Cortex of kidney (tissue), 1 donor: ENCODE results near the gene KIF5A.

Source experiments
- DNase-seq: peaks from one replicate; lab custom pipeline; 2025; lab: John Stamatoyannopoulos, UW

Gene KIF5A

DNA sequence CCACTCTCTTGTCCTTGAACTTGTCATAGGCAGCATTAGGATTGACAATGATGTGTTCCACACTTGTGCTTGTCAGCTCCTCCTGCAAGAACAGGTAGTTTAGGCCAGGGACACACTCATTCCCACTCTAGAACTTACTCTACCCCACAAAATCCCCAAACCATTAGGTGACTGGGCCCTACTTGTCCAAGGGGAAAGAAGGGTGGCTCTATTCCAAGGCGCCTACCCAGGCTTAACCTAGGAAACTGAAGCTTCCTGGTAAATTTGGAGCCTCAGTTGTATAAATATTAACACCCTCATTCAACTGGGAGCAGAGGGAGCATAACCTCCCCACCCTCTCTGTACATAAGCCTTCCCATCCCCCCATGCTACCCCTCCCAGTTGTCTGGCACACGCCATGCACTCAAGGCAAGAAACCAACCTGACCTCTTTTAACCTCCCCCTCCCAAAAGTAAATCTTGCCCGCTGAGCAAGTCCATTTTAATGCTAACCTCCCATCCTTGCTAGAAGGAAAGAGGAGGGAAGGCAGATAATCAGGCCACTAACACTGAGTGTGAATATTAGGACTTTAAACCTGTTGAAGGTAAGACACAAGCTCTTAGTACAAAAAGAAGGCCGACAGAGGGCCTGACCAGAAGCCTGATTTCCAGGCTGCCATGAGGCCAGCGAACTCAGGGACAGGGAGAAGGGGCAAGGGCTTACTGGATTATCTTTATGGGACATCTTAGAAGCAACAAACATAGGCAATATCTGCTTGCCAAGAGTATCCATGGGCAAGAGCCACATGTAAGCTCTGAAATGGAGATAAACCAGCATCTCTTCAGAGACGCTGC is 13.9 kb upstream of the KIF5A start:
- no peak for DNase-seq

DNA sequence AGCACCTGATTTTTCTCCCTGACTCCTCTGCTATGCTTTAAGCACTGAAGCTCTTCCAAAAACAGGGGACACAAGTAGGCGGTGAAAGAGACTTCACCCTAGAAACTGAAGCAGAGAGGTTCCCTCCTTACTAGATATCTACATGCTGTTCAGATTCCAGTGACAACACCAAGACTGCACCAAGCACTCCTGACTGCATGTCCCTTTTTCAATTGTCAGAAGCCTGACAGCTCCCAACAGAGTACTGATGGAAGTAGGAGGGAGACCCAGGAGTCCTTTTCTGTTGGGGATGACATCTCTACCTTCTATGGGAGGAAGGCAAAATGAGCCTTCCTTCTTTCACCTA is 13.3 kb upstream of the KIF5A start:
- DNase-seq: no peak

DNA sequence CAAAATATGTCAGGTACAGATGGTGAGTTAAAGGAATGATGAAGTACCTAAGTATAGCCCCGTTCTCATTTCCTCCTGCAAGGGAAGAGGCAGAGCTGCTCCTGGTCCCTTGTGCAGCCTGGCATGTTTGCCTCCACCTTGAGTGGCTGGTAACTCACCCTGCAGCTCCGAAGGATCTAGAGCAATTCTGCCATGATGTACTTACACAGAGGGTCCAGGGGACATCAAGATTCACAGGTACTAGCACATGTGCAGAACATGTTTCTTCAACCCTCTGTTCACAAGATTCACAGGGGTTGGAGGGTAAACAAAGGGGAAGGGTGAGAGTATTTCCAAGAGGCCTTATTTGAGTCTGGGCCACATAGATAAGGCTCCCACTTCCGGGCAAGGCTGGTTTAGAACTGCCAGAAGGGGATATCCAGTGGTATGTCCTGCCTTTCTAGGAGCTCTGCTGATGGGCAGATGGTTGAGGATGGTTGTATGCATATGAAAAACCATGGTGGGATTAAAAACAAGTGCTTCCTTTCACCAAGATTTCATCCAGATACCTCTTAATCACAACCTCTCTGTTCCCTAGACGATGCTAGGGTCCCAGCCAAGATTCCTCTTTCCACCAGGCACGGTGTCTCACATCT is 10.6 kb upstream of the KIF5A start:
- no peak for DNase-seq

DNA sequence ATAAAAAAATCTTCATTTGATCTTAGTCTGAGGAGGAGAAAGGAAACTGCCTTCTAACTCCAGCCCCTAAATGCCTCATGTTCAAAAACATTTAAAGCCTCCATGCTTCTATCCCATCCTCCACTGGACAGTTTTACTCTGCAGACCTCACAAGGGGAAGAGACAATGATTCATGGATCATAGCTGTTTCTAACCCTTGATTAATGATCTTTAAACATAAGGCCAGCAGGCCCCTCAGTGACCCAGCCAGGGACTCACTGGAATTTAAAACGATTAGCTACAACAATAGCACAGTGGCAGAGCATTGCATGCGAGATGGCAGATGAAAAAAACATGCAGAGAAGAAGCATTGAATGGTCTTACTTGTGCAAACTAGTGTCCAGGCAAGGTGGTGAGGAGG is 8.8 kb upstream of the KIF5A start:
- DNase-seq: no peak

DNA sequence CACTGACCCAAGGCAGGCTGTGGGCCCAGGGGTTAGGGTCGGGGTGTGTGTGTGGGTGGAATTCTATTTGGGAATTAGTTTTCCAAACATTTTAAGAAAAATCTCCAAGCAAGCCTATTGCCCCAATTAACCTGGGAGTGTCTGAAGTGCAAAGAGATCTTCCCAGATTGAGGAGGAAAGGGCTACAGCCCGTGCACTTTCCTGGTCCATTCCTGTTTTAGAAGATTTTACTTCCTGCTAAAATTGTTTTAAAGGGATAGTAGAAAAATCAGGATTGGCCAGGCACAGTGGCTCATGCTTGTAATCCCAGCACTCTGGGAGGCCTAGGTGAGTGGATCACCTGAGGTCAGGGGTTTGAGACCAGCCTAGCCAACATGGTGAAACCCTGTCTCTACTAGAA is 8.1 kb upstream of the KIF5A start:
- no peak for DNase-seq

DNA sequence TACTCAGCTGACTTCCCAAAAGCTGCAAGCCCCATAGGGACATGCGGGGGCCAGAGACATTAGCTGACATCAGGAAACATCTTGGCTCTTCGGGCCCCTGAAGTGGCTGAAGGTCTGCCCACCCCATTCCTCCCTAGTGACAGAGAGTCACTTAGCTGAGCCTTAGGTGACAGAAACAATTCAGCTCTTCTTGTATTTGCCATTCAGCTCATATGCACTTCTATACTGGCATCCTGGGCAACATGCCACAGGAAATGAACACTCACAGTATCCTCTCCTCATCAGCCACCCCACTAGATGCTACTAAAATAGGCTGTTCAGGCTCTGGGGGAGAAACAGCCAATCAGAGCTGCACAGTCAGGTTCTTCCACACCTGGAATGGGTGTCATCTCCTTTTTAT is 6.3 kb upstream of the KIF5A start:
- DNase-seq: no peak

DNA sequence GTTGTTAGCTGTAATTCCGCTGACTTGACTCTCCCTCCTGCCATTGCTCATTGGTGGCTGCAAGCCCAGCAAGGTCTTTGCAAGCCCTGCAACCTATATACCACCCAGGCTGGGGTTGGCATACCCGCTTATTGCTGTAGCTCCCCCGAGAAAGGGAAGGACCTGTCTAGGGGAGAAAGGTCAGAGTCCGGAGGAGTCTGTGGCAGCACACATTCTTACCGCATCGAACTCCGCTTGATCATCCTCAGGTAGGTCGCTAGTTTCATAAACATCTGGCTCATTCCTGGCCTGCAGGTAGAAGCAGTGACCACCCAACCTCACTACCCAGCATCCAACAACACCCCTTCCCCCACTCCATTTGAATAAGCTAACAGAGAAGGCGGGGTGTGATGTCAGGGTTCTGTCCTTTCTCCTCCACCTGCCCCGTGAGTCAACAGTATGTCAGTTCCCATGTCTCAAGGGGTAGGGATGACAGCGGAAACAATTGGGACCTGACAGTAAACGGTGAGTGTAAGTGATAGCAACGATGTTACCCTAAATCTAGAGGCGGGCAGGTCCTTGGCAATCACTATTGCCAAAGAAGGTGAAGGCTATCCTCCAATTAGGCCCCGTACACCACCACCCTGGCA is 3.9 kb upstream of the KIF5A start:
- DNase-seq: no peak

DNA sequence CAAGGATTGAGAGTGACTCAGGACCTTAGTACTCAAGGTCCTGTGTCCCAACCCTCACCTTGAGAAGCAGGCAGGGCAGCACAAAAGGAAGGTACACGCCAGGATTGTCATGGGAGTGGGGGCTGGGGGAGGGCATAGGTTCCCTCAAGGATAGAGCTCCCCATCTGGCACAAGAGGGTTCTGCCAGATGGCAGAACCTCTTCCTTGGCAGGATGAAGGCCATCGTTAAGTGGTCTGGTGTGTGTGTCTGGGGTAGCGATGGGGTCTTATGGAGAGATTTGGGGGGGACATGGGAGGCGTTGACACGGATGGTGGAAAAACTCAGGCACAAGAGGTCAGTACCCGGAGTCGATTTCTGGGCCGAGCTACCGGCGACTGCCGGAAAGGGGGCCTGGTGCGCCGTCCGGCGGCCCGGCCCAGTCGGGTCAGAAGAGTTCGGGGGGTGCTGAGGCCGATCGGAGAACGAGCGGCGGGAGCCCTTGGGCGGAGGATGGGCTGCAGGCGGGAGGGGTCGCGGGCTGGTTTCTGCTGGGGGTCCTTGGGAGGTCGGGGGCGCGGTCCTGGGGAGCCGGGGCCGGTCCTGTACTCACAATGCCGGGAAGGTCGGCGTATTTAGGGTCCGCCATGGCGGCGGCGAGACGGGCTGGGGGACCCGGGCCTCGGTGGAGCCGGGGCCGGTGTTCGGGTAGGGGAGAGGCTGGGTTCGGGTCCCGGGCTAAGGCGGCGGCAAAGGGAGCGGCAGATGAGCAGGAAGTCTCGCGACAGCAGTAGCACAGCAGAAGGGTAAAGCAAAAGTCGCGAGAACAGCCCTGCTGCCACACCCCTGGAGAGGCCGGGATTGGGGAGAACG is 3.2 kb upstream of the KIF5A start, which contains the start of gene DCTN2:
DCTN2 (minus strand) TSS at position 755 of the 850 bp plus-strand sequence; CDS start at position 626, 129 bp downstream.
- DNase-seq: no peak

DNA sequence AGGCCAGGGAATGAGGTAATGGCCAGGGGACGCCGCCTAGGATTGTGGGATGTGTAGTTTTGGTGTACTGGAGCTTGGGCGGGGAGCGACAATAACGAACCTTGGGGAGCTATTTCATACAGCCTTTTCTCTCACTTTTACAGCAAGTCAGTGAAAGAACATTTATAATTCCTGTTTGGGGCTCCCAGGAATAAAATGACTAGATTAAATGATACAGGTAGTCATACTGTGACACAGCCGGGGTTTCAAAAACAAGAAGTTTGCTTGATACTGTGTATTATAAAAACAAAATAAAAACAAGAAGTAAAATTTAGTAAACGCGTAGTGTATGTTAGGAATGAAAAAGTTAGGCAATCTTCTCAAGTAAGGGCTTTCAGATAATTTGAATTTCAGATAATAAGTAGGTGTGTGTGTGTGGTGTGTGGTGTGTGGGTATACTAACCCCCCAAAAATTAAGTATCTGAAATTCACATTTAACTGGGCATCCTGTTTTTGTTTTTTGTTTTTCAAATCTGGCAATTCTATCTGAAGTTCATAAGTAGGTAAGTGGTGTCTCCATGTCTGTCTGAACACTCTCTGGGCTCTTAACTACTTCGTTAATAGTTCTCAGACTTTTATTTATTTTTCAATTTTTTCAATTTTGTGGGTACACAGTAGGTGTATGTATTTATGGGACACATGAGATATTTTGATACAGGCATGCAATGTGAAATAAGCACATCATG is 2.4 kb upstream of the KIF5A start:
- DNase-seq: no peak

DNA sequence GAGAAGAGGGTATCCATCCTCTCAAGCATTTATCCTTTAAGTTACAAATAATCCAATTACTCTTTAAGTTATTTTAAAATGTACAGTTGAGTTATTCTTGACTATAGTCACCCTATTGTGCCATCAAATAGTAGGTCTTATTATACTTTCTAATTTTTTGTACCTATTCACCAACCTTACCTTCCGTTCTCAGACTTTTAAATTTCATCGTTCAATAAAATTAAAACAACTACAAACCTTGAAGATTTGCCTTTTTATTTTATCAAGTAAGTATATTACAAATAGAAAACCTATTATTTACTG is 1.9 kb upstream of the KIF5A start:
- no peak for DNase-seq

DNA sequence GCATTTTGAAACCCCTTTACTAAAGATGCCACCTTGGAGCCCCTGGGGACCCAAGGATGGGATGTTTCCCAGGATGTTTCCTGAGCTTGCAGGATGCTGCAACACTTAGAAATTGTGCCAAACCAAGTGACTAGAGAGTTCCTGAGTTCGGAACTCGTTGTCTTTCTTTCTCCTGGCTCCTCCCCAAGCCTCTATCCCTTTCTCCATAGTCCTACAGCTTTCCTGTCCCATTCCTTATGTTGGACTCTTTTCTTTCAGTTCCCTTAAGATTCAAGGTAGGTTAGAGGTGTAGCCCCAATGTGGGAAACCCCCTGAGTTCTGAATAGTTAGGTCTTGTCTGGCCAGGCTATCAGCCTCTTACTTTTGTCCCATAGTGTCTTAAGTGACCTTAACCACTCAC is 1.4 kb upstream of the KIF5A start:
- no peak for DNase-seq

DNA sequence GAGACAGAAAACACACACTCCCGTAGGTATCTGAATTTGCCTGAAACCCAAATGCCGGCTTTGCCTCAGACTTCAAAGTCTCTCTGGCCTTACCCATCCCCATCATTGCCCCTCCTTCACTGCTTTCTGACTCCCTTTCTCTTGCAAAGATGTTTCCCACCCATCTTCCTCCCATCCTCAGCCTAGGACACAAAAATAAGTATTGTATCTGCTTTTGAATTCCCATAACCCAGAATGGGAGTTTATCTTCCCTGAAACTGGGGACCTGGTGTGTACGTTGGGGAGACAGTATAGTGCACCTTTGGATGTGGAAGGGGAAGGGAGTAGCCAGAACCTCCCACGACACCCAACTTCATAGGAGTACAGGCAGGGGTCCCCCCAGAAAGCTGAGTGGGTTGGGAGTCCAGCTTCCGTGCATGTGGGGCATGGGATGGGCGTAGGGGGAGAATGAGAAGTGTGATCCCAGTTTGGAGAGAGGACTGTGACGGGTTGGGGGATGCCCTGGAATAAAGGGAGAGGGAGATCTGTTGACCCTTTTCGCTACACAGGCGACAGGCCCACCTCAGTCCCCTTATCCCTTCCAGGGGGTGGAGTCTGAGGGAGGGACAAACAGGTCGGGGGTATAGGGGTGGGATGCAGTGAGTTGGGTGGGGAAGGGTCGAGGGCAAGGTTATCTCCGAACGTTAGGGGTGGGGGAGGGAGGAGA is 488 bp upstream of the KIF5A start:
- no peak for DNase-seq

DNA sequence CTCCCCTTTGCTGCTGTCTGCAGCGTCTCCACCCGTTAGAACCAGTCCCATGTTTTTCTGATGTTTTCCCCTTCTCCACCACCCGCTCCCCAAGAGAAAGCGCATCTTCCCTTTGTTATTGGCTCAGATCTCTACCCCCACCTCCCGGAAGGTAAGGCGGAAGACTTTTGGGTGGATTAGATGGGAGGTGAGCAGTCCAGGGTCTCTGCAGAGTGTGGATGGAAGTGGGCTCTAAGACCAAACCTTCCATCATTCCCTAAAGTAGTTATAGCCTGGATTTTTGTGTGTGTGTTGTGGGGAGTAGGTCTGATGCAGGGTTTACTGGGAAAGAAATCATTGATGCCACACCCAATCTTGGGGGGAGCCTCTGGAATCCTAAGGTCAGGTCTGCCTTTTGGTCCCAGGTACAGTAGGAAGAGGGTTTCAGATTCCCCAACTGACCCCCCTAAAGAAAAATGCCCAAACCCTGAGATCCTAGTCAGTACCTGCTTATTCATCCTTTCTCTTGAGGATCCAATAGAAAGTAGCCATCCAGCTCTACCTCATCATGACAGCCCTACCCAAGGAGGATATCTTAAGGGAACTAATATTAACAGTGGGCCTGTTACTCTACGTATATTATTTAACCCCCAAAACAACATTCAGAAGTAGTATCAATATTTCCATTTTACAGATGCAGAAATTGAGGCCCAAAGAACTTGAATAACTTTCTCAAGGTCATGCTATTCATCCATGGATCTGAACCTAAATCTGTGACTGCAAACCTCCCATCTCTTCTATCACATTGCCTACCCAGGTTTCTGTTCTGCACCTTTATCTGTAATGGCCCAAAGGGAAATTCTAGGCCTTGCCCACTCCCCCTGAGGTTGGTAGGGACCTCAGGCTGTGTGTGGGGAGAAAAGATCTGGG is 1.1 kb downstream of the KIF5A start:
- no peak for DNase-seq

DNA sequence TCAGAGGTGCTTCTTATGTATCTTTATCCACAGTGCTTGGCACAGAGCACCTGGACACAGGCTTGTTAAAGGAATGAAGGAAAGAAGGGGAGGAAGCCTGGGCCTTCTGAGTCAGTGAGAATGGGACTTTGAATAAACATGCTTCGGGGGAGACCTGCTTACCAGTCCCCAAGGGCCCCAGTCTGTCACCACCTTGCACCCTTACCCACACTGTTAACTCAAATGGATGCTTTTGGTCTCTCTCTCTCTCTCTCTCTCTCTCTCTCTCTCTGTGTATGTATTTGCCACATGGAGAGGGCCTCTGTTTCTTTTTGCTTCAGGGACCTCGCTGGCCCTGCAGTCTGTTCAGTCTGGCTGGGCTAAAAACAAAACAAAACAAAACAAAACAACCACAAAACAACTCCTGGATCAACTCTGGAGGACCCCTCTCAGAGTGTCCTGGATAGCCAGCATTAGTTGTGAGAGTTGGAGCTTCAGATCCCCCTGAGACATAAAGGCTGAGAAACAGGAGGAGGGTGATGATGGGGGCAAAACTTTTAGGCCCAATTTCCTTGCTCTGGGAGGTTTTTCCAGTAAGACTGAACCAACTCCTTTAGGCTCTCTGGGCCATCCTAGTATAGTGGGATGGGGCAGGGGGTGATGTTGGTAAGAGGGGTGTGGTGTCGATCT is 1.9 kb downstream of the KIF5A start:
- DNase-seq: no peak

DNA sequence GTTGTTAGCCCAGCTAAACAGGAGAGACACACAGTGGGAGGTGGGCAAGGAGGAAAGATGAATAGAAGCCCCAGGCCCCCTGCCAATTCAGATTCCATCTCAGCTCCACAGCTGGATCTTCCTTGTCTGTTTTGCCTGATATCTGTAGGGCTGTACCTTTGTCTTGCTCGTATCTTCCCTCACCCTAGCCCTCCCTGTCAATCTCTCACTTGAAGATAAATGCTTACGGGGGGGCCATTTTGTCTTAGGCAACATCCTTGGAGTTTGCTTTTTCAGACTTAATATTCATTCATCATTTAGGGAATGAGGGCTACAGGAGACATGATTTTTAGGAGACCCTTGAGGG is 2.4 kb downstream of the KIF5A start:
- DNase-seq: no peak

DNA sequence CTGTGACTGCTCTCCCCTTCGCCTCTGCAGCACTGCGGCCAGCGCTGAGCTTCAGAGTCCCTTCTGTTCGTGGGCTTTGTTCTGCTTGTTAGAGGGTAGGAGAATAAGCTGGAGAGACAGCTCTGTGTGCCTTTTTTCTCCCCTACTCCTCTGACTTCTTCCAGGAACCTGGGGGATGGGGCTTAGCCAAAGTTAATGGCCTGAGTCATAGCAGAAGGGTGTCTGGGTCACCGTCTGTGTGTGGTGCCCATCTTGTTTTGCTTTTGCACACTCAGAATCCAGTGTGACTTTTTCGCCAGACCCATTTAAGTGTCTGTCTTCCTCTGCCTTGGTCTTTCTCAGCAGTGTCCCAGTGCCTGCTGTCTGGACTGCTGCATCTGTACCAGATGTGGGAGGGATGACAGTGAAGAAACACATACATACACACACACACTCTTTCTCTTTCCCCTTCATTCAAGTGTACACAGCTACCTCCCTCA is 3.0 kb downstream of the KIF5A start:
- DNase-seq: no peak

DNA sequence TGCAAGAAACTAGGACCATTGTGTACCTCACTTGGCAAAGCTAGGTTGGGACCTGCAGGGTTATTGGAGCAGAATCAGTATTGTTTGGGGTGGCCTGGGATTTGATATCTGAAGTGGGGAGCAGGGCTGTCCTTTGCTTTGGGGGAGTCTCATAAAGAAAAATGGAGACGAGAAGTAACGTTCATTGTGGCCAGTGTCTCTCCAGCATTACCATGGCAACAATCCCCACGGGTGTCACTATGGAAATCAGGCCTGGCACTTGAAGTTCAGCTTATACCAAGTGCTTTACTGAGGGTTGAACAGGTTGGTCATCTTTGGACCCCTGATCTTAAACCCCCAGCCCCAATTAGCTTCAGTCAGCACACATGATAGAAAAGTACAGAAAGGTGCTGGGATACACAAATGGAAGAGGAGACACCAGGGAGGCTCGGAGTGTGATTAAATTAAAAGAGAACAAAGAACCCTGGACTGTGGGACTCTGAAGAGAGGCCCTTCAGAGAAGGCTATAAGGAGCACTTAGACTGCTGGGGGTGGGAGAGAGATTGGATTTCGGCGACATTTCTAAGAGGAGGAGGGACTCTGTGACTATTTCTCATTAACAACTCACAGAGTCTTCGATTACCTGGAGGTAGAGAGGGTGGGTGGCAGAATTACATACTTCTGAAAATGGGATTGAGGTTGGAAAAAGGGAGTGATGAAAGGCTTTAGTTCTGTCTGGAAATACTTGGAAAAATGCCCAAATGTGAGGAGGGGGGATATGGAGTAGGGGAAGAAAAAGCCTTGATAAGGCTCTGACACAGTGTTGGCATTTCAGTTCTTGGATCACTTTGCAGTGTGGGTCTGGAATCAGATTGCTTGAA is 3.7 kb downstream of the KIF5A start:
- DNase-seq: no peak

DNA sequence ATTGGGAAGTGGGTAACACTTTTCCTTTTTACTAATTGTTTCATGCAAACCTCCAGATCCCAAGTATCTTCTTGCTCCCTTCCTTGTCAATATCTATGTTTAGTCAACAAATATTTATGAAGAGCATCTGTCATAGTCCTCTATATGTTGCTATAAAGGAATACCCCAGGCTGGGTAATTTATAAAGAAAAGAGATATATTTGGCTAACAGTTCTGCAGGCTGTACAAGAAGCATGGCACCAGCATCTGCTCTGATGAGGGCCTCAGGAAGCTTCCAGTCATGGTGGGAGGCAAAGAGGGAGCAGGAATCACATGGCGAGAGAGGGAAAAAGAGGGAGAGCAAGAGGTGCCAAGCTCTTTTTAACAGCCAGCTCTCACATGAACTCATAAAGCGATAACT is 4.6 kb downstream of the KIF5A start:
- DNase-seq: no peak

DNA sequence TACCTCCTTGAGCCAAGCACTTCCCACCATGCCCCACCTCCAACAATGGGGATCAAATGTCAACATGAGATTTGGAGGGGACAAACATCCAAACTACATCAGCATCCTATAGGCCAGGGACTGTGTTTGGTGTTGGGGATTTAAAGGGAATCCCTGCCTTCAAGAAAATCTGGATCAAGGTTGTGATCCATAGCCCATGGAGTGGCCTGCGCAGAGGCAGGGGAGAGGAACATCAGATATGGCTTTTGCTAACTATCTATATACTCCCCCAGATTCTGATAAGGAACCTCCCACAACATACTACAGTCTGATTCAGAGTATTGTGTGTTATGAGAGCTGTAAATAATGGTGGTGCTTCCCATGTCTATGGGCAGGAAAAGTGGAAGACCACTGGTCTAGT is 5.1 kb downstream of the KIF5A start:
- DNase-seq: no peak
